HG03025 (cell line): Measurements from ENCODE around the gene POLR2A.

ENCODE experiments used
- ATAC-seq: cut with Tn5 transposase; IDR thresholded peaks from one replicate; pipeline ENCODE4 v1.9.1; 2021; ENCODE audit warnings: mild to moderate bottlenecking, moderate library complexity; ENCODE audit not compliant: unreplicated experiment, low FRiP score

The POLR2A gene

DNA sequence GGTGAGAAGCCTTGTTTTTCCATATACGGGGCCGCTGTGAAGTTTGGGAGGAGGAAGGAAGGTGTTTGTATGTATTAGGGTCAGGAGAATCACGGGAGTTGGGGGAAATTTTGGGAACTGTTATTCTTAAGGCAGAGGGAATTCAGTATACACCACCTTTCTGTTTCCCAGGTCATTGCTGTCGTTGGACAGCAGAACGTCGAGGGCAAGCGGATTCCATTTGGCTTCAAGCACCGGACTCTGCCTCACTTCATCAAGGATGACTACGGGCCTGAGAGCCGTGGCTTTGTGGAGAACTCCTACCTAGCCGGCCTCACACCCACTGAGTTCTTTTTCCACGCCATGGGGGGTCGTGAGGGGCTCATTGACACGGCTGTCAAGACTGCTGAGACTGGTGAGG lies 17.6 kb downstream of the POLR2A start:
- ATAC-seq: no peak

DNA sequence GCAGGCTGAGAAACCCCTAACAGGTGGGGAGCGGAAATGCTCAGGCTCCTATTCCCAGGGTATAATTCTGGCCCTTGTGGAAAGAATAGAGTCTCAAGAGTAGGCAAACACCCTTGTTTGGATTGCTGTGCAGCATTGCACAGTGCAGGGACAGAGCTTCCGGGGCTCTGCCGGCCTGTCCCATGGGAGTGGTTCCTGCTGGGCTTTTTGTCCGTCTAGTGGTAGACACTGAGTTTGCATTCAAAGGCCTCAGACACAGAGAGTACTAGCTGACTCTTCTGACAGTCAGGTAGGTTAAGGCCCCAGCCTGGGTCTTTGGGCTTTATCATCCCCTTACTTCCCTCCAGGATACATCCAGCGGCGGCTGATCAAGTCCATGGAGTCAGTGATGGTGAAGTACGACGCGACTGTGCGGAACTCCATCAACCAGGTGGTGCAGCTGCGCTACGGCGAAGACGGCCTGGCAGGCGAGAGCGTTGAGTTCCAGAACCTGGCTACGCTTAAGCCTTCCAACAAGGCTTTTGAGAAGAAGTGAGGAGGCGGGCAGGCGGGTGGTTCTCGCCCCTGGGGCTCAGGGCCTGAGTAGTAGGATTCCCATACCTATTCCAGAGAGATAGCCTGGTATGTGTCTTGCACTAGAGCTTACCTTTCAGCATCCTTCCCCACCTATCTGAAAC lies 18.1 kb downstream of the POLR2A start:
- ATAC-seq: no peak

DNA sequence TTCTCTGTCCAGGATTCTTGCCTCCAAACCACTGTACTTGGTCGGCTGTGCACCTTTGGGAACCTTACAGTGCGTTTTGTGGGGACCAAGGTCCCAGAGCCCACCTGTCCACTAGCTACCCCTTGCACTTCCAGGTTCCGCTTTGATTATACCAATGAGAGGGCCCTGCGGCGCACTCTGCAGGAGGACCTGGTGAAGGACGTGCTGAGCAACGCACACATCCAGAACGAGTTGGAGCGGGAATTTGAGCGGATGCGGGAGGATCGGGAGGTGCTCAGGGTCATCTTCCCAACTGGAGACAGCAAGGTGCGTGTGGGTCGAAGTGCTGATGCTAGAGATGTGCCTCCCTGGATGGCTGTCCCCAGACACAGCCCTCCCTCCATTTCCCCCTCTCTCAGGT lies 18.8 kb downstream of the POLR2A start:
- ATAC-seq: no peak

DNA sequence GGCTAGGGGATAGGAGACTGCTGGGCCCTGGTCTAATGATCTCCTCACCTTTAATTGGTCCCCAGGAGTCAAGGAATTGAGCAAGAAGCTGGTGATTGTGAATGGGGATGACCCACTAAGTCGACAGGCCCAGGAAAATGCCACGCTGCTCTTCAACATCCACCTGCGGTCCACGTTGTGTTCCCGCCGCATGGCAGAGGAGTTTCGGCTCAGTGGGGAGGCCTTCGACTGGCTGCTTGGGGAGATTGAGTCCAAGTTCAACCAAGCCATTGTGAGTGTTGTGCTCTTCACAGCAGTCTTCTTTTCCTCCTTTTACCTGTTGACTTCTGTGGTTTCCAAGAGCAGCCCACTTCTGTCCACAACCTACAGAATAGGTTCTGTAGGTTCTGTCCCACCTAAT lies 19.4 kb downstream of the POLR2A start:
- no peak for ATAC-seq

DNA sequence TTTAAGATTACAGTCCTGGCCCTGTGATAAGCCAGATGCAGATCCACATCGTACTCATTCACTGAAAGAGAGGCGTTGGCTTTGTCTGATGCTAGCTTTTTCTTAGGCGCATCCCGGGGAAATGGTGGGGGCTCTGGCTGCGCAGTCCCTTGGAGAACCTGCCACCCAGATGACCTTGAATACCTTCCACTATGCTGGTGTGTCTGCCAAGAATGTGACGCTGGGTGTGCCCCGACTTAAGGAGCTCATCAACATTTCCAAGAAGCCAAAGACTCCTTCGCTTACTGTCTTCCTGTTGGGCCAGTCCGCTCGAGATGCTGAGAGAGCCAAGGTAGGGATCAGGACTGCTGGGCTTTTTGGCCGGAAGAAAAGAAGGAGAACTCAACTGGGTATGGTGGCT lies 24.0 kb downstream of the POLR2A start:
- no peak for ATAC-seq

DNA sequence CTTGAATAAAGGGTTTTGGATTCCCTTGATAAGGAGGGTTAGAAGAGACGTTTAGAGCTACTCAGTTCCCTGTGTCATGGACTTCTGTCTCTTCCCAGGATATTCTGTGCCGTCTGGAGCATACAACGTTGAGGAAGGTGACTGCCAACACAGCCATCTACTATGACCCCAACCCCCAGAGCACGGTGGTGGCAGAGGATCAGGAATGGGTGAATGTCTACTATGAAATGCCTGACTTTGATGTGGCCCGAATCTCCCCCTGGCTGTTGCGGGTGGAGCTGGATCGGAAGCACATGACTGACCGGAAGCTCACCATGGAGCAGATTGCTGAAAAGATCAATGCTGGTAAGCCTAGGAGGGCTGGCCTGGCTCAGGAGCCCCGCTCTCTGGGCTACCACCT lies 24.7 kb downstream of the POLR2A start:
- ATAC-seq: no peak

DNA sequence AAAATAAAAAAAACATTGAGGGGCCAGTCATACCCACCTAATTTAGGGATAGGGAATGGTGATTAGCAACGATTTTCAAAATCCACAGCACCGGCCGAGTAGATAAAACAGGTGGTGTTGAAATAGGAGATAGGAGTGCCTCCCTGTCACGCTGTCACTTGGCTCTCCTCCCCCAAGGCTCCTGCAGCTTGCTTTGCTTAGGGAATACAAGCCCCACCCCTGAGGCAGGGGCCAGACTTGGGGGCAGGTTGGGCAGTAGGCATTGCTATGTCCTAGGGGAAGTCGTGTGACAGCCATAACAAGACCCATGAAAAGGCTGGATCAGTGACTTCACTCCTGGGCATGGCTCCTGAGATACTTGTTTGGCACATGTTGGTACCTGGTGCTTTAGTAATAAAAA lies 25.8 kb downstream of the POLR2A start:
- ATAC-seq: no peak

DNA sequence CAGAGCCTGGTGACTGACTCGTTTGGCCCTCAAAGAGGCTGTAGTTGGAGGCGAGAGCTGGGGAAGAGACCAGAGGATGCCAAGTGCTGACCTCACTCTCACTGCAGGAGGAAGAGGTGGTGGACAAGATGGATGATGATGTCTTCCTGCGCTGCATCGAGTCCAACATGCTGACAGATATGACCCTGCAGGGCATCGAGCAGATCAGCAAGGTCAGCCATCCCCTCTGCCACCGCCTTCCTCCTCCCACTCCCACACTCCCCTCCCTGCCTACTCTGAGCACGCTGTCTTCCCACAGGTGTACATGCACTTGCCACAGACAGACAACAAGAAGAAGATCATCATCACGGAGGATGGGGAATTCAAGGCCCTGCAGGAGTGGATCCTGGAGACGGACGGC lies 26.9 kb downstream of the POLR2A start:
- ATAC-seq: no peak

DNA sequence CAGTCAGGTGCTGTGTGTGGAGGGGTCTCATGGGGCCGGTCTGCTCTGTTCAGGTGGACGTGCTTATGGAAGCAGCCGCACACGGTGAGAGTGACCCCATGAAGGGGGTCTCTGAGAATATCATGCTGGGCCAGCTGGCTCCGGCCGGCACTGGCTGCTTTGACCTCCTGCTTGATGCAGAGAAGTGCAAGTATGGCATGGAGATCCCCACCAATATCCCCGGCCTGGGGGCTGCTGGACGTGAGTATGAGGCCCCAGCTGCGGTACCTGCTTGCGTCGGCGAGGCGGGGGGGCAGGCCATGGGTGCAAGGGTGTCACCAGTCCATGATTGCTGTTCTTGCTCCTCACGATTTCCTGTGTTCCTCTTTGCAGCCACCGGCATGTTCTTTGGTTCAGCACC lies 27.9 kb downstream of the POLR2A start:
- ATAC-seq: no peak

DNA sequence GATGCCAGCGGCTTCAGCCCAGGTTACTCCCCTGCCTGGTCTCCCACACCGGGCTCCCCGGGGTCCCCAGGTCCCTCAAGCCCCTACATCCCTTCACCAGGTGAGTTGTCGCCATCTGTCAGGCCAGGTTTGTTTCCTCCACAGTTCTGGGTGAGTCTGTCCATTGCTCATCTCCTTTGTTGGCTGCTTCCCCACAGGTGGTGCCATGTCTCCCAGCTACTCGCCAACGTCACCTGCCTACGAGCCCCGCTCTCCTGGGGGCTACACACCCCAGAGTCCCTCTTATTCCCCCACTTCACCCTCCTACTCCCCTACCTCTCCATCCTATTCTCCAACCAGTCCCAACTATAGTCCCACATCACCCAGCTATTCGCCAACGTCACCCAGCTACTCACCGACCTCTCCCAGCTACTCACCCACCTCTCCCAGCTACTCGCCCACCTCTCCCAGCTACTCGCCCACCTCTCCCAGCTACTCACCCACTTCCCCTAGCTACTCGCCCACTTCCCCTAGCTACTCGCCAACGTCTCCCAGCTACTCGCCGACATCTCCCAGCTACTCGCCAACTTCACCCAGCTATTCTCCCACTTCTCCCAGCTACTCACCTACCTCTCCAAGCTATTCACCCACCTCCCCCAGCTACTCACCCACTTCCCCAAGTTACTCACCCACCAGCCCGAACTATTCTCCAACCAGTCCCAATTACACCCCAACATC lies 28.8 kb downstream of the POLR2A start:
- ATAC-seq: no peak

DNA sequence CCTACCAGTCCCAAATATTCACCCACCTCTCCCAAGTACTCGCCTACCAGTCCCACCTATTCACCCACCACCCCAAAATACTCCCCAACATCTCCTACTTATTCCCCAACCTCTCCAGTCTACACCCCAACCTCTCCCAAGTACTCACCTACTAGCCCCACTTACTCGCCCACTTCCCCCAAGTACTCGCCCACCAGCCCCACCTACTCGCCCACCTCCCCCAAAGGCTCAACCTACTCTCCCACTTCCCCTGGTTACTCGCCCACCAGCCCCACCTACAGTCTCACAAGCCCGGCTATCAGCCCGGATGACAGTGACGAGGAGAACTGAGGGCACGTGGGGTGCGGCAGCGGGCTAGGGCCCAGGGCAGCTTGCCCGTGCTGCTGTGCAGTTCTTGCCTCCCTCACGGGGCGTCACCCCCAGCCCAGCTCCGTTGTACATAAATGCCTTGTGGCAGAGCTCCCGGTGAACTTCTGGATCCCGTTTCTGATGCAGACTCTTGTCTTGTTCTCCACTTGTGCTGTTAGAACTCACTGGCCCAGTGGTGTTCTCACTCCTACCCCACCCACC lies 29.8 kb downstream of the POLR2A start:
- no peak for ATAC-seq

DNA sequence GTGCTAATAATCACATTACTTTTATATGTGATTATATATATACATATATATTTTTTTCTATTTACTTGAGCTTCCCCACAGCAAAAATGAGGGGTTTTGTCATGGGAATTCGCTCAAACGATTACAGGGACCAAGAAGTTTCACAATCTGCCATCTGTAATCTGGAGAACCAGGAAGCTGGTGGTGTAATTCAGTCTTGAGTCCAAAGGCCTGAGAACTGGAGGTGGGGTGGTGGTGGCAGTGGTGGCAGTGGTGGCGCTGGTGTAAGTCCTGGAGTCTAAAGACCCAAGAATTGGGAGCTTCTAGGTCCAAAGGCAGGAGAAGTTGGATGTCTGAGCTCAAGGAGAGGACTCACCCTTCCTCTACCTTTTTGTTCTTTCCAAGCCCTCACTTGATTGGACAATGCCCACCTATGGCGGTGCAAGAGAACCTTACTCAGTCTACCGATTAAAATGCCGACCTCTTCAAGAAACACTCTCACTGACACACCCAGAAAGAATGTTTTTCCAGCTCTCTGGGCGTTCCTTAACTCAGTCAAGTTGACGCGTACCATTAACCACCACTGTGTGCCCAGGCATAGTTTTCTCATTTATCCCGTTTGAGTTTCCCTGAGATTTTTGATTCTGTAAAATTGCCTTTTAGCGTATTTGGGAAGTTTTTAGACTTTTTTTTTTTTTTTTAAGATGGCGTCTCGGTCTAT lies 31.9 kb downstream of the POLR2A start:
- no peak for ATAC-seq

DNA sequence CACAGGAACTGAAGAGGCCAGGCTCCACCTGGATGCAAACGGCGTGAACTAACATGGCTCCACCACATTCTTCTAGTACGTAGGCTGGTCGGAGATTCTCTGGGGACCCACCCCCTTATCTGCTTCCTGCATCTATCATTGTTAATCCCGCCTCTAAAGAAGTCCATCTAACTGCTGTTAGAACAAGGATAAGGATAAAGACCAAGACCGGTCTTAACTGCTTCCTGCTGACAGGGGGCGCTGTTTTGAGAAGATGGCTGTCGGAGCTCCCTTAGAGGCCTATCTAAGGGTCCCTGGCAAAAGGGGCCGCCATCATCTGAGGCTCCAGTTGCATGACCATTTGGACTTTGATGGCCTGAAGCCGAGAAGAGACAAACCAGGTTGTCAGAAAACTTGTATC lies 38.9 kb downstream of the POLR2A start:
- no peak for ATAC-seq

DNA sequence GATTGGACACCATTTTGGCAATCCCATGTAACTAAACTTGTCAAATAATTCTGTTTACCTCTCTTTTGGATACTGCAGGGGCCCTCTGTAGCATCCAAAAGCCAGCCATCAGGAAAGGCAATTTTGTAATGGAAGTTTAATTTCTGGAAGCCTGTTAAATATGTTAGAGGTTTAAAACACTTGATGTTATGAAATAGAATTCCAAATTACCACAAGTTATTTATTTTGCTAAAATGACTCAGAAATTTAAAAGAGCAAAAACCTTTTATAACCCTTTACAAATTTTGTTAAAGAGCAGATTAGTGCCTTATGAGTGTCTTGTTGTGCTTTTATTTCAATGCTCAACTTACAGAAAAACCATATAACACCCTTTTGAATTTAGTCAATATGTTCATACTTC lies 44.7 kb downstream of the POLR2A start:
- ATAC-seq: no peak

DNA sequence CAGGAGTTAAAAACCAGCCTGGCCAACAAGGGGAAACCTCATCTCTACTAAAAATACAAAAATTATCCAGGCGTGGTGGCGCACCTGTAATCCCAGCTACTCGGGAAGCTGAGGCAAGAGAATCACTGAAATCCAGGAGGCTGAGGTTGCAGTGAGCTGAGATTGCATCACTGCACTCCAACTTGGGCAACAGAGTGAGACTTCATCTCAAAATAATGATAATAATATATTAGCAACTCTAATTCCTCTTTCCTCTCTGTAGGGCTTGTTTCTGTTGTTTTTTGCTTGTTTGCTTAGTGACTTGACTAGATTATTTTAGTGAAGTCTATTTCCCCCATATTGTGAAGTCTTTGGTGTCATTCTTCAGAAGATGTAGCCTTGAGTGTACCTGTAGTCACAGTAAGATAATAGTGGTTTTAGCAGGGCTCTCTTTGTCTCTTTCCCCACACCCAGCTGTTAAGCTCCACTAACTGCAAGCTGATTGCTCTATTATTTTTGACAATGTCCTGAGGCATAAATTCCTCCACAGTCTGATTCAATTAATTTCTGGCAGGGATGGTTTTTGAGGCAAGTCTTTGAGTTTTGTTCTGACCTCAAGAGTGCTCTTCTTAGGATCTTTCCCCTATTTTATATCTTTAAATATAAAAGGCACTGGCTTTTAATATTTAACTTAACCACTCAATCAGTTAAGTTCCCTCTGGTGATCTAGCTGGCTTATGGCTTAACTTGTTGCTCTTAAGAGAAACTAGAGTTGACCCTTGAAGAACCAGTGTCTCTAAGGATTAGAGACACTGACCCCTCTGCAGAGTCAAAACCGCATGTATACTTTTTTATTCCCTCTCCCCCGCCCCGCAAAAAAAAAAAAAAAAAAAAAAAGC lies 46.1 kb downstream of the POLR2A start:
- ATAC-seq: no peak

DNA sequence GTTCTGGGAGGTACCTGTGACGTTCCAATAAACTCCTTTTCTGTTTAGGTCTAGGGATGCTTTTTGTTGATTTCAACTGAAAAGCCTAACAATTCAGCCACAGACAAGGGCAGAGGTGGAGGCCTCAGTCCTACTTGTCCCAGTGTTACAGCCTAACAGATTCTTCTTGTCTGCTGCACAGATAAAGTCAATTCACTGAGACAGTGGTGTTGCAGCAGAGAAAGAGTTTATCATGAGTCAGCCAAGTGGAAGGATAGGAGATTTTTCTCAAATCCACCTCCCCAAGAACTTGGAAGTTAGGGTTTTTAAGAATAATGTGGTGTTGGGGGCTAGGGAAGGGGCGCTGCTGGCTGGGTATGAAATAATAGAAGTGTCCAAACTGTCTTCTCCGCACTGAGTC lies 53.9 kb downstream of the POLR2A start:
- no peak for ATAC-seq

DNA sequence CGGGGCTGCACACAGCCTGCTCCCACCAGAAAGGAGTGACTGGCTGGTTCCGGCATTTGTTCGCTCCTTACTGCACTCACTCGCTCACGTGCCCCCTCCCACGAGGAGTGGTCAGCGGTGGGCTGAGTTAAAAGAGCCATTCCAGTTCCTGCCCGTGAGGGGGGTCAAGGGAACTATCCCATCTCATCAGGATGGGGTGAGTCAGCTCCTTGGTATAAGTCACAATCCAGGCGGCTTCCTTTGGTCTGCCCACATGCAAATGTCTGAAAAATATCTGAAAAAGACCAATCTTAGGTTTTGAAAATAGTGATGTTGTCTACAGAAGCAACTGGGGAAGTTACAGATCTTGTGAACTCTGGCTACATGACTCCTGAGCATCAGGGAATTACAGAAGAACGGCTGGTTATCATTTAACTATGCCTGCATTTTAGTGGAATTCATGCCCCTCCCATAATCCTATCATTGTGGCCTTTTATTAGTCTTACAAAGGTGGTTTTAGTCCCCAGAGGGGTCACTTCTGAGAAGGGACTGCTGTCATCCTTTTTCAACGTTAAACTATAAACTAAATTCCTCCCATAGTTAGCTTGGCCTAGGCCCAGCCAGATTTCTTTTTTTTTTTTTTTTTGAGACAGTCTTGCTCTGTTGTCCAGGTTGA lies 54.9 kb downstream of the POLR2A start:
- no peak for ATAC-seq

DNA sequence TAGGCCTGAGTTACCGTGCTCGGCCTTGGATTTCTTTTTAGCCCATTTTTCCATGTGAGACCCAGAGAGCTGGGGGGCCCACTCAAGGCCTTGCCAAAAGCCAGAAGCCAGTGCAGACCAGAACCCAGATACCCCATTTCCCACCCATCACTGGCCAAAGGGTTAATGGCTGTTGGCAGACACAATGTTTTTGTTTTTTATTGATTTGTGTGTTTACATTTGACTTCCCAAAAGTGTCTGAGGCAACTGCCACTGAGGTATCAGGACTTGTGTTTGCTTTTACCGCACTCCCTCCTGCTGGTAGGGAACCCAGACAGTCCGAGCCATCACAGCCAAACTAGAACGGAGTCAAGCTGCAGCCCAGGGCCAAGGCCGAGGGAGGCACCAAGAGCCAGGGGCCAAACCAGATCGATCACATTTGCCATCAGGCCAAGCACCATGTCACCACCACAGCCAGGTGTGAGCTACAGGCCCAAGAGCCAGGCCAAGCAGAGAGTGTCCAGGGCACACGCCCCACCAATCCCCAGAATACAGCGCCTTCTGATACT lies 57.0 kb downstream of the POLR2A start:
- ATAC-seq: no peak

DNA sequence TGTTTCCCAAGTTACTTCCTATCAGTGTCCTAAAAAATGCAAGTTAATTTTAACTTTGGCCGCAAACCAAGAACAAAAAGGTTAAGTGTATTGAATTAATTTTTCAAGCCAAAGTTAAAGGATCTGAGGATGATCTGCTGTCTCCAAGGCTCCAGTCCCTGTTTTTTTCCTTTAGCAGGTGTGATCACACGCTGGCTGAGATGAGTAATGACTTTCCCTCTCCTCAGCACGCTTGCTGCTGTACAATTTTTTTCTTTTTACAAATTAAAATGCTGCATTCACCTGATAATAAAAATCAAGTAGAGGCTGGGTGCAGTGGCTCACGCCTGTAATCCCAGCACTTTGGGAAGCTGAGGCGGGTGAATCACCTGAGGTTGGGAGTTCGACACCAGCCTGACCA lies 60.7 kb downstream of the POLR2A start:
- ATAC-seq: no peak
